Smooth muscle cell (in vitro differentiated cells): ENCODE results near the gene CAMK4. TPM values are rescaled to one million over a fixed set of nuclear protein-coding genes. Genes with fewer than 3 reads are reported as not detected.

Experiments
- DNase-seq: peaks from one replicate; lab custom pipeline; 2025; ENCODE audit not compliant: unreplicated experiment; lab: John Stamatoyannopoulos, UW
- H2AFZ ChIP-seq: fragments of 200-600 bp; sonication (generic); 2 replicates; pipeline ENCODE4 v1.6.0; 2016; ENCODE audit warnings: antibody characterized with exemption, low read depth, mild to moderate bottlenecking
- H3F3A ChIP-seq: fragments of 200-600 bp; sonication (generic); 2 replicates; pipeline ENCODE4 v1.6.0; 2017; ENCODE audit warnings: antibody characterized with exemption, low read depth
- H3K27ac ChIP-seq: fragments of 200-600 bp; sonication (generic); 2 replicates; pipeline ENCODE4 v1.5.1; 2016; ENCODE audit warnings: low read depth, mild to moderate bottlenecking
- H3K27me3 ChIP-seq: fragments of 200-600 bp; sonication (generic); 2 replicates; pipeline ENCODE4 v1.6.1; 2016; ENCODE audit warnings: low read depth, mild to moderate bottlenecking
- H3K36me3 ChIP-seq: fragments of 200-600 bp; sonication (generic); 2 replicates; pipeline ENCODE4 v1.5.1; 2016; ENCODE audit warnings: low read depth
- H3K4me1 ChIP-seq: fragments of 200-600 bp; sonication (generic); 2 replicates; pipeline ENCODE4 v1.5.1; 2016; ENCODE audit warnings: low read depth
- H3K4me2 ChIP-seq: fragments of 200-600 bp; sonication (generic); 2 replicates; pipeline ENCODE4 v1.6.0; 2016; ENCODE audit warnings: mild to moderate bottlenecking
- H3K4me3 ChIP-seq: fragments of 200-600 bp; sonication (generic); 2 replicates; pipeline ENCODE4 v1.5.1; 2016; ENCODE audit warnings: mild to moderate bottlenecking
- H3K79me2 ChIP-seq: fragments of 200-600 bp; sonication (generic); 2 replicates; pipeline ENCODE4 v1.6.0; 2016; ENCODE audit warnings: low read depth, mild to moderate bottlenecking
- H3K9ac ChIP-seq: fragments of 200-600 bp; sonication (generic); 2 replicates; pipeline ENCODE4 v1.6.0; 2016; ENCODE audit warnings: low read depth
- H3K9me3 ChIP-seq: fragments of 200-600 bp; sonication (generic); replicated peaks from 2 replicates; pipeline ENCODE4 v1.5.1; 2016; ENCODE audit warnings: low read depth
- H4K20me1 ChIP-seq: fragments of 200-600 bp; sonication (generic); 2 replicates; pipeline ENCODE4 v1.6.0; 2016; ENCODE audit warnings: low read depth
- WGBS: methylation state at CpG from one replicate; pipeline ENCODE4 v1.1.7; 2016; ENCODE audit warnings: low lambda C conversion rate; 5-methylcytosine and 5-hydroxymethylcytosine counted together
- polyA plus RNA-seq: library from polyadenylated mRNA; unstranded; fragments of >200 nt; fragmentation: Nextera tagmentation; extraction: Ambion mirVana; gene quantifications from 2 replicates; pipeline ENCODE4 v1.2.1, GENCODE V29; 2016
- total RNA-seq: library from RNA; depleted of rRNA; stranded (reverse); fragments of >200 nt; gene quantifications from 2 replicates; pipeline ENCODE4 v1.2.3, GENCODE V29; 2014
- TF ChIP-seq, protein P1 (sequence below): fragments of 200-600 bp; sonication (generic); IDR thresholded peaks from 2 replicates; pipeline ENCODE4 v1.5.1; 2017; ENCODE audit warnings: borderline replicate concordance, mild to moderate bottlenecking, antibody characterized with exemption; ENCODE audit not compliant: insufficient read depth, poor library complexity, severe bottlenecking

The CAMK4 gene
- total and polyA plus RNA-seq, 2 experiments from 2014 or later: 1.1 to 3.6 TPM

DNA sequence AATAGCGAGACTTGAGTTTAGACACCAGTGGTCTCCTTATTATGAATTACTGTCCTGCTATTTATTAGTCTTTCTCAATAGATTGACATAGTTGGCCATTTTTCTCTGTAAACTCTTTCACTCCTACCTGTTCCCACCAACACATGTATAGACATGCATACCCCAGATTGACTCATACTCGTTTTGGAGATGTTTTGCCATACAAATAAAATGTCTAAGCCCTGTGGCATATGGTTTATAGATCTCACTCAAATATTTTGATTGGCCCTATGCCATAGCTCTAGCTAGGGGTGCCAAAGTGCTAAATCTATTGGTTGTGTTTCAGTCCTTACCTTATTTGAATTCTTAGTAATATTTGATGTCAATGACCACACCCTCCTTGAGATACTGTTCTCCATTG is 42.3 kb downstream of the CAMK4 start:
- Histone ChIP-seq H3K4me1 (no peaks in the 10 kb centered on the region), H3K27me3 (no peaks in the 10 kb centered on the region), H3K9ac (no peak overlapping the region), H3K36me3 (no peaks in the 10 kb centered on the region), H2AFZ (no peak overlapping the region), H4K20me1 (no peaks in the 10 kb centered on the region), H3F3A (no peaks in the 10 kb centered on the region), H3K4me3 (no peak overlapping the region), H3K4me2 (no peak overlapping the region), H3K79me2 (no peaks in the 10 kb centered on the region), H3K27ac (no peak overlapping the region), H3K9me3 (no peaks in the 10 kb centered on the region)
- TF ChIP-seq, protein P1, sequence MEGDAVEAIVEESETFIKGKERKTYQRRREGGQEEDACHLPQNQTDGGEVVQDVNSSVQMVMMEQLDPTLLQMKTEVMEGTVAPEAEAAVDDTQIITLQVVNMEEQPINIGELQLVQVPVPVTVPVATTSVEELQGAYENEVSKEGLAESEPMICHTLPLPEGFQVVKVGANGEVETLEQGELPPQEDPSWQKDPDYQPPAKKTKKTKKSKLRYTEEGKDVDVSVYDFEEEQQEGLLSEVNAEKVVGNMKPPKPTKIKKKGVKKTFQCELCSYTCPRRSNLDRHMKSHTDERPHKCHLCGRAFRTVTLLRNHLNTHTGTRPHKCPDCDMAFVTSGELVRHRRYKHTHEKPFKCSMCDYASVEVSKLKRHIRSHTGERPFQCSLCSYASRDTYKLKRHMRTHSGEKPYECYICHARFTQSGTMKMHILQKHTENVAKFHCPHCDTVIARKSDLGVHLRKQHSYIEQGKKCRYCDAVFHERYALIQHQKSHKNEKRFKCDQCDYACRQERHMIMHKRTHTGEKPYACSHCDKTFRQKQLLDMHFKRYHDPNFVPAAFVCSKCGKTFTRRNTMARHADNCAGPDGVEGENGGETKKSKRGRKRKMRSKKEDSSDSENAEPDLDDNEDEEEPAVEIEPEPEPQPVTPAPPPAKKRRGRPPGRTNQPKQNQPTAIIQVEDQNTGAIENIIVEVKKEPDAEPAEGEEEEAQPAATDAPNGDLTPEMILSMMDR: no peak
- DNase-seq: no peak
- 70% methylated on average over 2 of the region's 2 CpGs for WGBS

GRCh38 chr5:111268300-111268699 is 44.1 kb downstream of the CAMK4 start:
- TF ChIP-seq, protein P1: no peak
- no peaks in the 10 kb centered on the region for H3K4me1 ChIP-seq
- H3K36me3 ChIP-seq: no peaks in the 10 kb centered on the region
- no peaks in the 10 kb centered on the region for H3F3A ChIP-seq
- H3K27ac ChIP-seq: no peak overlapping the region
- H2AFZ ChIP-seq: no peak overlapping the region
- H3K9ac ChIP-seq: no peak overlapping the region
- no peaks in the 10 kb centered on the region for H3K27me3 ChIP-seq
- H3K9me3 ChIP-seq: no peaks in the 10 kb centered on the region
- no peaks in the 10 kb centered on the region for H3K79me2 ChIP-seq
- H3K4me2 ChIP-seq: no peak overlapping the region
- H4K20me1 ChIP-seq: no peaks in the 10 kb centered on the region
- no peak overlapping the region for H3K4me3 ChIP-seq
- no peak for DNase-seq

GRCh38 chr5:111271885-111272284 is 47.7 kb downstream of the CAMK4 start:
- Histone ChIP-seq H3K4me2 (no peak overlapping the region), H3K4me3 (no peak overlapping the region), H2AFZ (no peak overlapping the region), H3K4me1 (no peaks in the 10 kb centered on the region), H3K79me2 (no peaks in the 10 kb centered on the region), H3K9me3 (no peaks in the 10 kb centered on the region), H3K36me3 (no peaks in the 10 kb centered on the region), H3K9ac (no peak overlapping the region), H3K27me3 (peaks cover 4% of the 10 kb centered on the region), H3K27ac (no peak overlapping the region), H4K20me1 (no peaks in the 10 kb centered on the region), H3F3A (no peaks in the 10 kb centered on the region)
- WGBS: 82% methylated on average over 3 of the region's 3 CpGs
- TF ChIP-seq, protein P1: no peak
- no peak for DNase-seq

GRCh38 chr5:111277061-111277460 is 52.9 kb downstream of the CAMK4 start:
- TF ChIP-seq, protein P1: no peak
- DNase-seq: no peak
- H4K20me1 ChIP-seq: no peaks in the 10 kb centered on the region
- no peaks in the 10 kb centered on the region for H3F3A ChIP-seq
- no peak overlapping the region for H3K9ac ChIP-seq
- no peaks in the 10 kb centered on the region for H3K36me3 ChIP-seq
- no peaks in the 10 kb centered on the region for H3K79me2 ChIP-seq
- no peaks in the 10 kb centered on the region for H3K4me1 ChIP-seq
- no peak overlapping the region for H3K4me3 ChIP-seq
- no peak overlapping the region for H3K27ac ChIP-seq
- H3K4me2 ChIP-seq: no peak overlapping the region
- H3K27me3 ChIP-seq: peaks cover 4% of the 10 kb centered on the region
- no peak overlapping the region for H2AFZ ChIP-seq
- no peaks in the 10 kb centered on the region for H3K9me3 ChIP-seq
- 79% methylated on average over 2 of the region's 2 CpGs for WGBS
